Stimulated activated naive CD8-positive, alpha-beta T cell treated with anti-CD3 and anti-CD28 coated beads, Interleukin-15, amount 100 ng/mL, for 72 hours (primary cell): ENCODE results near the gene ZNF688.
A peak's percentile ranks its signal among the peaks of the same experiment; 100 is the strongest.

Experiments used
- ATAC-seq: fragments of 150-1000 bp; cut with Tn5 transposase; 2 replicates; pipeline ENCODE4 v1.10.0; 2021; ENCODE audit warnings: mild to moderate bottlenecking, moderate library complexity
- DNase-seq, 2 donors: peaks; one replicate each; pipeline ENCODE4 v3.0.0; 2021 to 2022
- H3K27ac Mint-ChIP-seq, 2 donors: one replicate each; pipeline ENCODE4 v1.8.0; 2022; ENCODE audit warnings: mild to moderate bottlenecking in 2 of 2, mixed read lengths in 2 of 2, moderate library complexity in 2 of 2
- H3K27me3 Mint-ChIP-seq: one replicate; pipeline ENCODE4 v1.8.0; 2022; ENCODE audit warnings: mixed read lengths
- H3K4me1 Mint-ChIP-seq: one replicate; pipeline ENCODE4 v1.8.0; 2022; ENCODE audit warnings: mild to moderate bottlenecking, mixed read lengths
- H3K4me3 Mint-ChIP-seq, 2 donors: one replicate each; pipeline ENCODE4 v1.8.0; 2022; ENCODE audit warnings: mild to moderate bottlenecking in 2 of 2, mixed read lengths in 2 of 2, moderate library complexity in 1 of 2
- H3K9me3 Mint-ChIP-seq, 2 donors: one replicate each; pipeline ENCODE4 v1.8.0; 2022; ENCODE audit warnings: mixed read lengths in 2 of 2

Gene ZNF688

DNA sequence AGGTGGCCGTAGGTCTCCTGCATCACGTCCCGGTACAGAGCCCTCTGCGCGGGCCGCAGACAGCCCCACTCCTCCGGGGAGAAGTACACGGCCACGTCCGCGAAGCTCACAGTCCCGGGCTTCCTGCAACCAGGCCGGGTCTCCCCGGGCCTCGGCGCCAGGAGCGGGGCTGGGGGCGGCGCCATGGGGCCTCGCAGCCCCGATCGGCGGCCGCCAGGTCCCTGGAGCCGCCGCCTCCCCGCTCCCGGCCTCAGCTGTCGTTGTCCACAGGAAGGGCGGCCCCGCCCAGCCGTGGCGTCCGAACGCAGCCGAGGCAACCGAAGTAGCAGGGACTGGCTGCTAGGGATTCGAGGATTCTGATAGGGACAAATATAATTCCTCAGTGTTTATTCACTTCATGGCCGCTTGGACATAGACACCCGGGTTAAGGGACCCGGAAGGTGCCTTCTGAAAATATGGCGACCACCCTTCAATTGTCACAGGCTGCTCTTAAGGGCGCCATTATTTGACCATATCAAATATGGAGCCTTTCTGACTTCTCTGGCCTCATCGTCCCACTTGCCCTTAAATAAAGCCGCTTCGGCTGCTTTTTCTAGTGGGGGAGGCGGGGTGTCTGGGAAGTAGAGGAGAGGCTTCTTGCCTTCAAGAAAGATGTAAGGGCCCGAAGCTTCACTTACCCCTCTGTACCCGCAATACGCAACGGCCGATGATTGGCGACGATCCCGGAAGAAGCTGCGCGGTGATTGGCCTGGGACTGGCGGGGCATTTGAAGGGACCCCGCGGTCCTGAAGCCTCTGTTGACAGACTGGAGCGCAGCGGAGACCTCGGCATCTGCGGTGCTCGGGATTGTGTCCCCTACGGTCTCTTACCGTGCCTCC, at the start of gene ZNF688:
ZNF688 (minus strand) TSS at position 270 of the 878 bp plus-strand sequence; CDS start at position 185, 85 bp downstream.
- DNase-seq (peak; percentile 90 to 95), ATAC-seq (peak; percentile 89)
- H3K27ac Mint-ChIP-seq: peak within 1 kb of the TSS; percentile 95 to 96
- no peaks in the 10 kb centered on the region for H3K9me3 Mint-ChIP-seq
- H3K27me3 Mint-ChIP-seq: no peaks in the 10 kb centered on the region
- peaks cover 62% of the 10 kb centered on the region for H3K4me1 Mint-ChIP-seq
- H3K4me3 Mint-ChIP-seq: peak within 1 kb of the TSS; percentile 87 to 93

- no peak overlapping the region for H3K4me3 Mint-ChIP-seq
- H3K27me3 Mint-ChIP-seq: no peaks in the 10 kb centered on the region
- peaks cover 9% of the 10 kb centered on the region for H3K4me1 Mint-ChIP-seq
- ATAC-seq (no peak), DNase-seq (no peak)
- H3K27ac Mint-ChIP-seq: no peak overlapping the region
- H3K9me3 Mint-ChIP-seq: no peaks in the 10 kb centered on the region
These were observed 48.7 kb upstream of the ZNF688 start for GRCh38 chr16:30620169-30620568.

DNA sequence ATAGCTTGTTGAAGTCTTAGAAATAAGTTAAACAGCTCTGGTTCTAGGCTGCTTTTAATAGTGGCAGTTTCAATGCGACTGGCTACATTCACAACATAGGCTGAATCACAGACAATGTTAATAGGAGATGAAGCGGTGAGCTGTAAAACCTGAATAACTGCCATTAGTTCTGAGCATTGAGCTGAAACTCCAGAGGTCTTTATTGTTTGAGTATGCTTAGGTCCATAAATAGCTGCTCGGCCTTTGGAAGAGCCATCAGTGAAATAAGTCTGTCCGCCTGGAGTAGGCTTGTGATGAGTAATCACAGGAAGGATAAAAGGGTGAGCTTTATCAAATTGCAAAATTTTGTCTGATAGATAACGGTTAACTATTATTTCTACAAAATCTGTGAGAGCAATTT, 48.1 kb upstream of the ZNF688 start:
- Mint-ChIP-seq H3K4me3 (no peak overlapping the region), H3K27ac (no peak overlapping the region), H3K27me3 (no peaks in the 10 kb centered on the region), H3K9me3 (no peaks in the 10 kb centered on the region), H3K4me1 (peaks cover 9% of the 10 kb centered on the region)
- ATAC-seq: no peak
- no peak for DNase-seq

GRCh38 chr16:30619202-30619601, 47.7 kb upstream of the ZNF688 start:
- H3K9me3 Mint-ChIP-seq: no peaks in the 10 kb centered on the region
- peaks cover 9% of the 10 kb centered on the region for H3K4me1 Mint-ChIP-seq
- no peaks in the 10 kb centered on the region for H3K27me3 Mint-ChIP-seq
- no peak overlapping the region for H3K27ac Mint-ChIP-seq
- no peak for ATAC-seq
- H3K4me3 Mint-ChIP-seq: no peak overlapping the region
- no peak for DNase-seq

DNA sequence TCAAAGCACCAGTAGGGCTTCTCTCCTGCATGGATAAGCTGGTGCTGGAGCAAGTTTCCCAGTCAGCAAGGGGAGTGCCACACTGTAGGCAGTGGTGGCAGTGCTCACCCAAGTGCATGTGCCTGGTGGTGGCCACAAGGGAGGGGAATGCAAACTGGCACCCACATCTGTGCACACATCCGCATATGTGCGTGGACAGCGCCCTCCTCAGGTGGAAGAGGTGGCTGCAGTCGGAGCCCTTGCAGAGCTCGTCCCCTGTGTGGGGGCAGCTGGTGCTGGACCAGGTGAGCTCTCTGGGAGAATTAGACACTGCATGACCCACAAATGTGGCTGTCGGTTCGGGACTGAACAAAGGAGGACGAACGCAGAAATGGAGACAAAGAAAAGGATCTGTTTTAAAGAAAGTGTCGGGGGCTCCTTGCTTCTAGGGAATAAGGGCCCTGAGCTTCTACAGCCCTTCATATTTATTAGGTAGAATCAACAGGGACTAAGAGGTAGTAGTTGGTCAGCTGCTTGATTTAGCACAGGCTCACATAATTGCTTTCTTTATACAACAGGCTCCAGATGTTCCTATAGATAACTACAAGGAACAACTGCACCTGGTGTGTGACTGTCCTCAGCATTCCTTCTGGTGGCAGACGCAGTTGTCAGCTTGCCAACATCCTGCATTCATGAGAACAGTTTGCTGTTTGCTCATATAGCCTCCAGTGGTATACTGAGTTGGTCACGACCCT, 44.0 kb upstream of the ZNF688 start:
- ATAC-seq (peak; percentile 91), DNase-seq (peak; percentile 80 to 87)
- H3K4me1 Mint-ChIP-seq: peaks cover 20% of the 10 kb centered on the region
- H3K27ac Mint-ChIP-seq: no peak overlapping the region
- H3K9me3 Mint-ChIP-seq: no peaks in the 10 kb centered on the region
- no peak overlapping the region for H3K4me3 Mint-ChIP-seq
- peaks cover 5% of the 10 kb centered on the region for H3K27me3 Mint-ChIP-seq

GRCh38 chr16:30609926-30610839, 38.7 kb upstream of the ZNF688 start, which contains the start of gene ZNF689:
ZNF689 (minus strand) TSS chr16:30610389; CDS start chr16:30610041, 348 bp downstream.
- Mint-ChIP-seq H3K27me3 (peaks cover 5% of the 10 kb centered on the region), H3K4me1 (peaks cover 35% of the 10 kb centered on the region), H3K27ac (peak within 1 kb of the TSS; percentile 99 to 100), H3K9me3 (no peaks in the 10 kb centered on the region), H3K4me3 (peak within 1 kb of the TSS; percentile 88 to 95)
- peak; percentile 95 for ATAC-seq
- peak; percentile 91 to 96 for DNase-seq

- Mint-ChIP-seq H3K27ac (peak overlapping the region; percentile 99 to 100), H3K27me3 (peaks cover 5% of the 10 kb centered on the region), H3K4me3 (peak overlapping the region; percentile 88 to 95), H3K9me3 (no peaks in the 10 kb centered on the region), H3K4me1 (peaks cover 40% of the 10 kb centered on the region)
- DNase-seq (peak; percentile 45 to 62), ATAC-seq (peak; percentile 66)
These were observed 37.8 kb upstream of the ZNF688 start for GRCh38 chr16:30609002-30609925.

GRCh38 chr16:30606004-30606403, 34.5 kb upstream of the ZNF688 start:
- no peaks in the 10 kb centered on the region for H3K27me3 Mint-ChIP-seq
- no peak for ATAC-seq
- H3K4me1 Mint-ChIP-seq: peaks cover 36% of the 10 kb centered on the region
- no peak overlapping the region for H3K4me3 Mint-ChIP-seq
- no peak overlapping the region for H3K27ac Mint-ChIP-seq
- H3K9me3 Mint-ChIP-seq: no peaks in the 10 kb centered on the region
- no peak for DNase-seq

- Mint-ChIP-seq H3K4me1 (peaks cover 28% of the 10 kb centered on the region), H3K4me3 (no peak overlapping the region), H3K27ac (peak overlapping the region in 1 of 2 donors; percentile 67), H3K27me3 (no peaks in the 10 kb centered on the region), H3K9me3 (no peaks in the 10 kb centered on the region)
- DNase-seq (no peak), ATAC-seq (no peak)
These were observed 33.6 kb upstream of the ZNF688 start for GRCh38 chr16:30605158-30605557.

DNA sequence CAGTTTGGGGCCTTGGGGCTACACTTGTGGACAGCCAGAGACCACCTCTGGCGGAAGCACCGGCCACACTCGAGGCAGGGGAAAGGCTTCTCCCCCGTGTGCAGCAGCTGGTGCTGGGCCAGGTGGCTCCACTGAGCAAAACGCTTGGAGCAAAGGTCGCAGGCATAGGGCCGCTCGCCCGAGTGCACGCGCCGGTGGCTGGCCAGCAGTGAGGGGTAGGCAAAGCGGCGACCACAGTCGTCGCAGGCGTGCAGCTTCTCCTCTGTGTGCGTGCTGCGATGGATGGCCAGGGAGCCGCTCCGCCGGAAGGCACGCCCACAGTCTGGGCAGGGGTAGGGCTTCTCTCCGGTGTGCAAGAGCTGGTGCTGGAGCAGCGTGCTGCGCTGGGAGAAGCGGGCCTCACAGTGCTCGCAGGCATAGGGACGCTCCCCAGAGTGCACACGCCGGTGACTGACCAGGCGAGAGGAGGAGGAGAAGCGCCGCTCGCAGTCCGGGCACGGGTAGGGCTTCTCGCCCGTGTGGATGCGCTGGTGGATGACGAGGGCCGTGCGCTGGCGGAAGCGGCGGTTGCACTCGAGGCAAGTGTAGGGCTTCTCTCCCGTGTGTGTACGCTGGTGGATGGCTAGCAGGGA, 32.9 kb upstream of the ZNF688 start:
- no peak overlapping the region for H3K4me3 Mint-ChIP-seq

DNA sequence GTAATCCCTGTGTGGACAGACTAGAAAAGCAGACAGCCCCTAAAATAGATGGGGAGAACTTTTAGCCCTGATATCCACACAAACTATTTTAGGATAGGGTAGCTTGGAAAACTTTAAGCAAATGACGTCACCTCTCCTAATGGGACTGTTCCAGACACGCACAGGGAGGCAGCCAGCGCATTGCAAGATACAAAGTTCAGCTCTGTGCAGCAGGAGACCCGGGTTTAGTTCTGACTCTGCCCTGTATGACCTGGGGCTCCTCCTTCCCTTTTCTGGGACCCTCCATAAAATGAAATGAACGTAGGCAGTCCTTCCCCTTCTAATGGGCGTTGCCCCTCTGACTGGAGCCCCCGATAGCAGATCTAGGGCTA, 32.4 kb upstream of the ZNF688 start:
- H3K4me3 Mint-ChIP-seq: no peak overlapping the region
- ATAC-seq: no peak
- H3K9me3 Mint-ChIP-seq: no peaks in the 10 kb centered on the region
- no peak for DNase-seq
- no peaks in the 10 kb centered on the region for H3K27me3 Mint-ChIP-seq
- H3K4me1 Mint-ChIP-seq: peaks cover 23% of the 10 kb centered on the region
- H3K27ac Mint-ChIP-seq: no peak overlapping the region

More for the DNA sequence above, 32.9 kb upstream of the ZNF688 start:
- Mint-ChIP-seq H3K9me3 (no peaks in the 10 kb centered on the region), H3K27me3 (no peaks in the 10 kb centered on the region), H3K27ac (no peak overlapping the region), H3K4me1 (peaks cover 27% of the 10 kb centered on the region)
- ATAC-seq: peak; percentile 28
- DNase-seq: no peak

DNA sequence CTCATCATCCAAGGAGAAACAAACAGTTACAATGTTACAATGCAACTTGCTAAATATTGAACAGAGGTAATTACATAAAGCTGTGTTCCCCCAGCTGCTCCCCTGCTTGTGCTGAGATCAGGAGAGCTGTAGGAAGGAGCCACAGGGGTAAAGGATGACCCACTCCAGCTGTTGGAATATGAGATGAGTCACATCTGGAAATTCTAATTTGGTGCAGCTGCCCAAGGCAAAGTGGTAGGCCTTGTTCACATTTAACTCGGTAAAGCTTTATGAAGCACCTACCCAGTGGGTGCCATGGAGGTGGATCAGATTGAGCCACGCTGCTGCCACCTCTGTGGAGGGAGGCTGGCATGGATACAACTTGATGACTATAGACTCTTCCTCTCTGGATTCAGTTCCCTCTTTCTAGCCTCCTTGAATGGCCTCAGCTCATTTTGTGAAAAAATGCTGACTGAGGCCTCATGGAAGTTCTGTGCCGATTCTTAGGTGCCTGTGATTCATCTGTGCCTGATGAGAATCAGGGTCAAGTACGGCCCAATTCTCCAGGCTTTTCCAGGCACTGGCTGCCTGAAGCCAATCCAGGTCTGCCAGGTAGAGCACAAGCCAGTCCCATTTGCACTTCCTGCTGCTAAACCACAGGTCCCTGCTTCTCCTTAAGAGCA, 31.2 kb upstream of the ZNF688 start:
- peaks cover 20% of the 10 kb centered on the region for H3K4me1 Mint-ChIP-seq
- peak overlapping the region in 1 of 2 donors; percentile 79 for H3K27ac Mint-ChIP-seq
- no peaks in the 10 kb centered on the region for H3K9me3 Mint-ChIP-seq
- DNase-seq (no peak), ATAC-seq (no peak)
- H3K4me3 Mint-ChIP-seq: no peak overlapping the region
- no peaks in the 10 kb centered on the region for H3K27me3 Mint-ChIP-seq

DNA sequence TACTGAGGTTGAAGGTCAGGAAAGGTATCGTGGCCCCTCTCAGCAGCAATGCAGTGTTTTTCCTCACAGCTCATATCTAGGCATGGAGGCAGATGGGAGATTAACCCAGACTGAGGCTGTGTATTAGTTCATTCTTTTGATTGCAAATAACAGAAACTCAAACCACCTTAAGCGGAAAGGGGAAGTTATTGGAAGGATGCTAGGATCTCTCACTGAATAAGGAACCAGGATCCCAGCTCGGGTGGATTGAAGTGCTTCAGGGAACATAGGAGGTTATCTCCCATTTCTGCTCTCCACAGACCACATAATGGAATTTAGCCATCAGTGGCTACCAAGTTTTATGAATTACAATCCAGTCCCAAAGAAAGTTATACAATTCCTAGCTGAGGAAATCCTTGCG, 30.5 kb upstream of the ZNF688 start:
- H3K27ac Mint-ChIP-seq: no peak overlapping the region
- DNase-seq: no peak

More for the DNA sequence above, 30.5 kb upstream of the ZNF688 start:
- no peaks in the 10 kb centered on the region for H3K27me3 Mint-ChIP-seq
- no peaks in the 10 kb centered on the region for H3K9me3 Mint-ChIP-seq
- no peak for ATAC-seq
- no peak overlapping the region for H3K4me3 Mint-ChIP-seq
- H3K4me1 Mint-ChIP-seq: peaks cover 16% of the 10 kb centered on the region
